HepG2 (cell line): Measurements from ENCODE around the gene PCYT2.

ENCODE experiments used
- BRD4 ChIP-seq: sonication (generic); formaldehyde crosslinking; IDR thresholded peaks from 2 replicates; pipeline ENCODE4 v1.4.0; 2020; ENCODE audit warnings: missing genetic modification reagents
- CBX1 ChIP-seq: IDR thresholded peaks from one replicate; pipeline ENCODE4 v1.6.1; 2016; ENCODE audit warnings: antibody characterized with exemption, low read depth
- CENPX ChIP-seq: sonication (generic); formaldehyde crosslinking; IDR thresholded peaks from 2 replicates; pipeline ENCODE4 v1.9.0; 2021; ENCODE audit warnings: mild to moderate bottlenecking, missing genetic modification reagents, moderate library complexity
- HNRNPH1 ChIP-seq: fragments of 200-400 bp; formaldehyde crosslinking; optimal IDR thresholded peaks from 2 replicates; pipeline ENCODE3; 2017; ENCODE audit warnings: mild to moderate bottlenecking, low read depth, low read length
- POLR2A ChIP-seq, 2 experiments: IDR thresholded peaks; 2 replicates each; pipeline ENCODE4 v1.6.1; 2011; ENCODE audit warnings: low read depth in 2 of 2, low read length in 2 of 2, mild to moderate bottlenecking in 1 of 2, moderate library complexity in 1 of 2; ENCODE audit not compliant: insufficient read depth in 1 of 2
- SIN3A ChIP-seq: IDR thresholded peaks from 2 replicates; pipeline ENCODE4 v1.6.1; 2011; ENCODE audit warnings: low read depth, mild to moderate bottlenecking, control low read depth, low read length, borderline replicate concordance
- ZNF883 ChIP-seq: sonication (generic); formaldehyde crosslinking; IDR thresholded peaks from 2 replicates; pipeline ENCODE4 v1.5.1; 2020; ENCODE audit warnings: mild to moderate bottlenecking, missing genetic modification reagents; ENCODE audit errors: not compliant biosample characterization
- TF ChIP-seq, protein P1 (sequence below): IDR thresholded peaks from 2 replicates; pipeline ENCODE4 v1.6.1; 2012; ENCODE audit warnings: inconsistent platforms
- TF ChIP-seq, protein P2 (sequence below): sonication (generic); formaldehyde crosslinking; IDR thresholded peaks from 2 replicates; pipeline ENCODE4 v1.4.0; 2020; ENCODE audit warnings: missing genetic modification reagents, borderline replicate concordance
- TF ChIP-seq, protein P3 (sequence below): sonication (generic); formaldehyde crosslinking; IDR thresholded peaks from 2 replicates; pipeline ENCODE4 v1.5.0; 2020; ENCODE audit warnings: mild to moderate bottlenecking, low read depth, missing genetic modification reagents, borderline replicate concordance
- TF ChIP-seq, protein P4 (sequence below): sonication (generic); formaldehyde crosslinking; IDR thresholded peaks from 2 replicates; pipeline ENCODE4 v1.4.0; 2020; ENCODE audit warnings: missing genetic modification reagents
- TF ChIP-seq, protein P5 (sequence below): sonication (generic); formaldehyde crosslinking; IDR thresholded peaks from 2 replicates; pipeline ENCODE4 v1.5.0; 2020; ENCODE audit warnings: mild to moderate bottlenecking, missing genetic modification reagents, moderate library complexity
- TF ChIP-seq, protein P6 (sequence below): sonication (generic); formaldehyde crosslinking; IDR thresholded peaks from 2 replicates; pipeline ENCODE4 v1.5.1; 2020; ENCODE audit warnings: mild to moderate bottlenecking, missing genetic modification reagents, moderate library complexity

DNA sequence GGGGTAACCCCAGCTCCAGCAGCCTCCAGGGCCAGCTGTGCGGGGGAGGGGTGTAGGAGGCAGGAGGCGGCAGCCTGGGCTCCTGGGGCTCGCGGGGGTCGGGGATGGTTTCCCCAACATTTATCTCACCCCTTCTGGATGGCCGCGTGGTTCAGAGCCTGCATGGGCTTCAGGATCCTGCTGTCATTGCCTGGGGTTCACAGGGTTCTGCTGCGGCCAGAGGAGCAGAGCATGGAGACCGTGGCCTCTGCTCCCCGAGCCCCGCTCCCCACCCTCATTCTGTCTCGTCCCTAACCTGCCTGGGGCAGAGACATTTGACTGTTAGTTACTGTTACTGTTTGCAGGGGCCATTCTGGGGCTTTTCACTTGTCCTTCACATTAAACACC lies 31.0 kb upstream of the PCYT2 start:
- TF ChIP-seq, protein P1, sequence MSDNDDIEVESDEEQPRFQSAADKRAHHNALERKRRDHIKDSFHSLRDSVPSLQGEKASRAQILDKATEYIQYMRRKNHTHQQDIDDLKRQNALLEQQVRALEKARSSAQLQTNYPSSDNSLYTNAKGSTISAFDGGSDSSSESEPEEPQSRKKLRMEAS: no peak
- TF ChIP-seq, protein P2, sequence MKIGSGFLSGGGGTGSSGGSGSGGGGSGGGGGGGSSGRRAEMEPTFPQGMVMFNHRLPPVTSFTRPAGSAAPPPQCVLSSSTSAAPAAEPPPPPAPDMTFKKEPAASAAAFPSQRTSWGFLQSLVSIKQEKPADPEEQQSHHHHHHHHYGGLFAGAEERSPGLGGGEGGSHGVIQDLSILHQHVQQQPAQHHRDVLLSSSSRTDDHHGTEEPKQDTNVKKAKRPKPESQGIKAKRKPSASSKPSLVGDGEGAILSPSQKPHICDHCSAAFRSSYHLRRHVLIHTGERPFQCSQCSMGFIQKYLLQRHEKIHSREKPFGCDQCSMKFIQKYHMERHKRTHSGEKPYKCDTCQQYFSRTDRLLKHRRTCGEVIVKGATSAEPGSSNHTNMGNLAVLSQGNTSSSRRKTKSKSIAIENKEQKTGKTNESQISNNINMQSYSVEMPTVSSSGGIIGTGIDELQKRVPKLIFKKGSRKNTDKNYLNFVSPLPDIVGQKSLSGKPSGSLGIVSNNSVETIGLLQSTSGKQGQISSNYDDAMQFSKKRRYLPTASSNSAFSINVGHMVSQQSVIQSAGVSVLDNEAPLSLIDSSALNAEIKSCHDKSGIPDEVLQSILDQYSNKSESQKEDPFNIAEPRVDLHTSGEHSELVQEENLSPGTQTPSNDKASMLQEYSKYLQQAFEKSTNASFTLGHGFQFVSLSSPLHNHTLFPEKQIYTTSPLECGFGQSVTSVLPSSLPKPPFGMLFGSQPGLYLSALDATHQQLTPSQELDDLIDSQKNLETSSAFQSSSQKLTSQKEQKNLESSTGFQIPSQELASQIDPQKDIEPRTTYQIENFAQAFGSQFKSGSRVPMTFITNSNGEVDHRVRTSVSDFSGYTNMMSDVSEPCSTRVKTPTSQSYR: no peak
- TF ChIP-seq SIN3A (no peak), CBX1 (no peak), BRD4 (CRISPR knock-in tag) (no peak), POLR2A (IDR thresholded peaks at IDR 0.05; ENCODE audit: insufficient read depth in 1 of 2, low read depth in 2 of 2, low read length in 2 of 2) (no peak), CENPX (CRISPR knock-in tag) (no peak), ZNF883 (CRISPR knock-in tag) (no peak), HNRNPH1 (no peak)
- TF ChIP-seq, protein P3, sequence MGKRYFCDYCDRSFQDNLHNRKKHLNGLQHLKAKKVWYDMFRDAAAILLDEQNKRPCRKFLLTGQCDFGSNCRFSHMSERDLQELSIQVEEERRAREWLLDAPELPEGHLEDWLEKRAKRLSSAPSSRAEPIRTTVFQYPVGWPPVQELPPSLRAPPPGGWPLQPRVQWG (CRISPR knock-in tag): no peak
- TF ChIP-seq, protein P4, sequence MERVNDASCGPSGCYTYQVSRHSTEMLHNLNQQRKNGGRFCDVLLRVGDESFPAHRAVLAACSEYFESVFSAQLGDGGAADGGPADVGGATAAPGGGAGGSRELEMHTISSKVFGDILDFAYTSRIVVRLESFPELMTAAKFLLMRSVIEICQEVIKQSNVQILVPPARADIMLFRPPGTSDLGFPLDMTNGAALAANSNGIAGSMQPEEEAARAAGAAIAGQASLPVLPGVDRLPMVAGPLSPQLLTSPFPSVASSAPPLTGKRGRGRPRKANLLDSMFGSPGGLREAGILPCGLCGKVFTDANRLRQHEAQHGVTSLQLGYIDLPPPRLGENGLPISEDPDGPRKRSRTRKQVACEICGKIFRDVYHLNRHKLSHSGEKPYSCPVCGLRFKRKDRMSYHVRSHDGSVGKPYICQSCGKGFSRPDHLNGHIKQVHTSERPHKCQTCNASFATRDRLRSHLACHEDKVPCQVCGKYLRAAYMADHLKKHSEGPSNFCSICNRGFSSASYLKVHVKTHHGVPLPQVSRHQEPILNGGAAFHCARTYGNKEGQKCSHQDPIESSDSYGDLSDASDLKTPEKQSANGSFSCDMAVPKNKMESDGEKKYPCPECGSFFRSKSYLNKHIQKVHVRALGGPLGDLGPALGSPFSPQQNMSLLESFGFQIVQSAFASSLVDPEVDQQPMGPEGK (CRISPR knock-in tag): no peak
- TF ChIP-seq, protein P5, sequence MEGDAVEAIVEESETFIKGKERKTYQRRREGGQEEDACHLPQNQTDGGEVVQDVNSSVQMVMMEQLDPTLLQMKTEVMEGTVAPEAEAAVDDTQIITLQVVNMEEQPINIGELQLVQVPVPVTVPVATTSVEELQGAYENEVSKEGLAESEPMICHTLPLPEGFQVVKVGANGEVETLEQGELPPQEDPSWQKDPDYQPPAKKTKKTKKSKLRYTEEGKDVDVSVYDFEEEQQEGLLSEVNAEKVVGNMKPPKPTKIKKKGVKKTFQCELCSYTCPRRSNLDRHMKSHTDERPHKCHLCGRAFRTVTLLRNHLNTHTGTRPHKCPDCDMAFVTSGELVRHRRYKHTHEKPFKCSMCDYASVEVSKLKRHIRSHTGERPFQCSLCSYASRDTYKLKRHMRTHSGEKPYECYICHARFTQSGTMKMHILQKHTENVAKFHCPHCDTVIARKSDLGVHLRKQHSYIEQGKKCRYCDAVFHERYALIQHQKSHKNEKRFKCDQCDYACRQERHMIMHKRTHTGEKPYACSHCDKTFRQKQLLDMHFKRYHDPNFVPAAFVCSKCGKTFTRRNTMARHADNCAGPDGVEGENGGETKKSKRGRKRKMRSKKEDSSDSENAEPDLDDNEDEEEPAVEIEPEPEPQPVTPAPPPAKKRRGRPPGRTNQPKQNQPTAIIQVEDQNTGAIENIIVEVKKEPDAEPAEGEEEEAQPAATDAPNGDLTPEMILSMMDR (CRISPR knock-in tag): no peak
- TF ChIP-seq, protein P6, sequence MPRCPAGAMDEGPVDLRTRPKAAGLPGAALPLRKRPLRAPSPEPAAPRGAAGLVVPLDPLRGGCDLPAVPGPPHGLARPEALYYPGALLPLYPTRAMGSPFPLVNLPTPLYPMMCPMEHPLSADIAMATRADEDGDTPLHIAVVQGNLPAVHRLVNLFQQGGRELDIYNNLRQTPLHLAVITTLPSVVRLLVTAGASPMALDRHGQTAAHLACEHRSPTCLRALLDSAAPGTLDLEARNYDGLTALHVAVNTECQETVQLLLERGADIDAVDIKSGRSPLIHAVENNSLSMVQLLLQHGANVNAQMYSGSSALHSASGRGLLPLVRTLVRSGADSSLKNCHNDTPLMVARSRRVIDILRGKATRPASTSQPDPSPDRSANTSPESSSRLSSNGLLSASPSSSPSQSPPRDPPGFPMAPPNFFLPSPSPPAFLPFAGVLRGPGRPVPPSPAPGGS (CRISPR knock-in tag): no peak
